ENCODE data around the gene AP3D1. TPM values are rescaled to one million over a fixed set of nuclear protein-coding genes. Genes with fewer than 3 reads are reported as not detected.

The AP3D1 gene
- total and polyA plus RNA-seq, 9 of the 15 experiments (the other 6 are each of a cell fraction or from before 2014, with no cell fraction given), result 1.2 to 86.1 (median 35.9) TPM

GRCh38 chr19:2151339-2152229 lies at the start of gene AP3D1 (continued):
- no peak for TF ChIP-seq TARDBP (IDR thresholded peaks at IDR 0.05)
- peak; percentile 79 for TF ChIP-seq RAD51 (IDR thresholded peaks at IDR 0.05; ENCODE audit: borderline replicate concordance, low read depth)
- no peak for TF ChIP-seq SLC30A9 (CRISPR knock-in tag; IDR thresholded peaks at IDR 0.05)
- no peak for TF ChIP-seq BDP1 (IDR thresholded peaks at IDR 0.05; ENCODE audit: insufficient read depth, insufficient read length)
- TF ChIP-seq NRF1 (conservative IDR thresholded peaks at IDR 0.05 in 1 of 2, IDR thresholded peaks at IDR 0.05 in 1 of 2), result peak; percentile 88 to 90
- TF ChIP-seq HMG20B (CRISPR knock-in tag; IDR thresholded peaks at IDR 0.05), result no peak
- peak; percentile 78 to 83 for TF ChIP-seq FOXK2 (conservative IDR thresholded peaks at IDR 0.05 in 1 of 2, IDR thresholded peaks at IDR 0.05 in 1 of 2; ENCODE audit: low read depth in 2 of 2)
- no peak; the same call in 1 of the 2 replicates for TF ChIP-seq LEF1 (IDR thresholded peaks at IDR 0.05)
- TF ChIP-seq ZBTB5 (IDR thresholded peaks at IDR 0.05), result no peak
- TF ChIP-seq PYGO2 (tag; IDR thresholded peaks at IDR 0.05), result no peak
- TF ChIP-seq HCFC1 (IDR thresholded peaks at IDR 0.05; ENCODE audit: low read depth, low read length), result peak; percentile 51
- TF ChIP-seq SMARCA5 (IDR thresholded peaks at IDR 0.05), result no peak
- no peak for TF ChIP-seq E4F1 (CRISPR knock-in tag; IDR thresholded peaks at IDR 0.05; ENCODE audit: borderline replicate concordance)
- no peak for TF ChIP-seq ZSCAN29 (IDR thresholded peaks at IDR 0.05)
- TF ChIP-seq HNRNPK (IDR thresholded peaks at IDR 0.05; ENCODE audit: low read depth, low read length, poor library complexity, severe bottlenecking), result peak; percentile 69
- no peak for TF ChIP-seq ADNP (tag; IDR thresholded peaks at IDR 0.05)
- no peak for TF ChIP-seq MTA1 (IDR thresholded peaks at IDR 0.05; ENCODE audit: borderline replicate concordance)
- TF ChIP-seq THRAP3 (IDR thresholded peaks at IDR 0.05; ENCODE audit: borderline replicate concordance), result no peak
- no peak for TF ChIP-seq ZNF282 (CRISPR knock-in tag; IDR thresholded peaks at IDR 0.05)
- no peak for TF ChIP-seq POLR2AphosphoS2 (IDR thresholded peaks at IDR 0.05; ENCODE audit: low read length)
- TF ChIP-seq ZNF143 (CRISPR knock-in tag; IDR thresholded peaks at IDR 0.05), result no peak
- no peak for TF ChIP-seq CREB3 (tag; conservative IDR thresholded peaks at IDR 0.05; ENCODE audit: low read depth)
- TF ChIP-seq TFAP4 (CRISPR knock-in tag; IDR thresholded peaks at IDR 0.05; ENCODE audit: borderline replicate concordance), result peak; percentile 99
- no peak for TF ChIP-seq CAMTA2 (CRISPR knock-in tag; conservative IDR thresholded peaks at IDR 0.05)
